Uterus (tissue), 2 donors: Measurements from ENCODE around the gene HSPA12B.

Experiments used
- CTCF ChIP-seq, 4 experiments: fragments of 200-600 bp in 2 of 4; fragments of 450-650 bp in 2 of 4; sonication (generic) in 2 of 4; IDR thresholded peaks; one replicate each; pipeline ENCODE4 v1.5.1; 2016 to 2019; ENCODE audit warnings: antibody characterized with exemption in 4 of 4, mild to moderate bottlenecking in 2 of 4, moderate library complexity in 1 of 4
- POLR2A ChIP-seq, 2 donors: fragments of 450-650 bp; IDR thresholded peaks; one replicate each; pipeline ENCODE4 v1.6.1; 2016; ENCODE audit warnings: antibody characterized with exemption in 2 of 2, mild to moderate bottlenecking in 1 of 2, moderate library complexity in 1 of 2

- TF ChIP-seq CTCF (IDR thresholded peaks at IDR 0.05) (no peak), POLR2A (IDR thresholded peaks at IDR 0.05) (no peak)
These were observed 6.8 kb downstream of the HSPA12B start for GRCh38 chr20:3739054-3739925.
